HCT116 (cell line): Measurements from ENCODE around the gene ECEL1. TPM values are rescaled to one million over a fixed set of nuclear protein-coding genes. Genes with fewer than 3 reads are reported as not detected.

ENCODE experiments used
- ATAC-seq: fragments of 200-7000 bp; cut with Tn5 transposase; 2 replicates; pipeline ENCODE4 v1.9.1; 2020; ENCODE audit warnings: mild to moderate bottlenecking, moderate library complexity
- BruUV-seq: library from RNA; stranded (reverse); fragments of 400-500 nt; replicated peaks from 2 replicates; lab custom pipeline; 2021; lab: Mats Ljungman, UMichigan
- CTCF ChIA-PET: fragments of 300-600 bp; sonication (Branson Sonifier 250); formaldehyde crosslinking; loops from one replicate; lab custom pipeline; 2021; ENCODE audit warnings: antibody characterized with exemption; lab: Charles Lee
- POLR2A ChIA-PET: fragments of 300-600, 350-600 bp; sonication (Branson Sonifier 250); formaldehyde crosslinking; loops from one replicate; lab custom pipeline; 2021; ENCODE audit warnings: antibody characterized with exemption; lab: Charles Lee
- RAD21 ChIA-PET, 2 experiments: fragments of 300-600 bp; sonication (Branson Sonifier 250); formaldehyde crosslinking; loops; one replicate each; lab custom pipeline; 2023; ENCODE audit warnings: low total read pairs in 2 of 2; ENCODE audit not compliant: uncharacterized antibody in 2 of 2, unreplicated experiment in 2 of 2, low non-redundant PET in 1 of 2; lab: Charles Lee
- DNase-seq: peaks from one replicate; pipeline ENCODE4 v3.0.0-alpha.2; 2010; ENCODE audit warnings: low read depth, low spot score
- H2AFZ ChIP-seq: fragments of 200-600 bp; shearing (Covaris generic), sonication (generic); 2 replicates; pipeline ENCODE4 v1.6.1; 2017; ENCODE audit warnings: low read depth, mixed run types, mixed read lengths, antibody characterized with exemption, low read length; ENCODE audit not compliant: poor library complexity, severe bottlenecking
- H3K27ac ChIP-seq: 2 replicates; pipeline ENCODE4 v1.5.1; 2012; ENCODE audit warnings: low read depth, low read length
- H3K27me3 ChIP-seq: fragments of 200-600 bp; sonication (generic); 2 replicates; pipeline ENCODE4 v1.6.1; 2016; ENCODE audit warnings: mixed run types, low read length, mixed read lengths; ENCODE audit not compliant: insufficient read depth
- H3K36me3 ChIP-seq, 2 experiments: fragments of 200-500 bp in 1 of 2; fragments of 200-600 bp in 1 of 2; sonication (Bioruptor generic) in 1 of 2; sonication (generic) in 1 of 2; 2 replicates each; pipeline versions ENCODE4 v1.5.1 to v1.6.1; 2014 to 2016; ENCODE audit warnings: low read length in 2 of 2, inconsistent platforms in 1 of 2, mixed read lengths in 1 of 2, mixed run types in 1 of 2; ENCODE audit not compliant: insufficient read depth in 2 of 2, control insufficient read depth in 1 of 2
- H3K4me1 ChIP-seq, 2 experiments: fragments of 200-600 bp in 1 of 2; sonication (generic) in 1 of 2; 2 replicates each; pipeline versions ENCODE4 v1.5.1 to v1.6.1; 2012 to 2017; ENCODE audit warnings: low read length in 2 of 2, inconsistent platforms in 1 of 2, mild to moderate bottlenecking in 1 of 2, mixed read lengths in 1 of 2, mixed run types in 1 of 2, moderate library complexity in 1 of 2; ENCODE audit not compliant: insufficient read depth in 2 of 2, control insufficient read depth in 1 of 2
- H3K4me2 ChIP-seq: fragments of 200-600 bp; sonication (generic); 2 replicates; pipeline ENCODE4 v1.6.1; 2017; ENCODE audit warnings: mixed run types, low read length, mixed read lengths
- H3K4me3 ChIP-seq, 2 experiments: fragments of 200-600 bp in 1 of 2; sonication (generic) in 1 of 2; replicated peaks in 1 of 2; 2 replicates each; pipeline ENCODE4 v1.5.1; 2011 to 2016; ENCODE audit warnings: low read length in 2 of 2, control low read depth in 1 of 2, low read depth in 1 of 2, mild to moderate bottlenecking in 1 of 2, mixed read lengths in 1 of 2, mixed run types in 1 of 2
- H3K79me2 ChIP-seq: fragments of 200-600 bp; sonication (generic); 2 replicates; pipeline ENCODE4 v1.6.1; 2017; ENCODE audit warnings: mild to moderate bottlenecking, mixed run types, low read length, moderate library complexity, mixed read lengths; ENCODE audit not compliant: insufficient read depth
- H3K9ac ChIP-seq: fragments of 200-600 bp; sonication (generic); 2 replicates; pipeline ENCODE4 v1.6.1; 2016; ENCODE audit warnings: low read length, mixed read lengths
- H3K9me2 ChIP-seq: fragments of 200-600 bp; sonication (generic), shearing (Covaris generic); 2 replicates; pipeline ENCODE4 v1.6.1; 2017; ENCODE audit warnings: mixed run types, mild to moderate bottlenecking, moderate library complexity; ENCODE audit not compliant: insufficient read depth
- H3K9me3 ChIP-seq, 2 experiments: fragments of 200-500 bp in 1 of 2; fragments of 200-600 bp in 1 of 2; sonication (Bioruptor generic) in 1 of 2; sonication (generic) in 1 of 2; 2 replicates each; pipeline ENCODE4 v1.6.1; 2014 to 2017; ENCODE audit warnings: low read length in 2 of 2, mixed read lengths in 2 of 2, inconsistent platforms in 1 of 2, low read depth in 1 of 2, mild to moderate bottlenecking in 1 of 2, mixed run types in 1 of 2, moderate library complexity in 1 of 2; ENCODE audit not compliant: control insufficient read depth in 1 of 2, insufficient read depth in 1 of 2
- H4K20me1 ChIP-seq: fragments of 200-600 bp; sonication (generic), shearing (Covaris generic); 2 replicates; pipeline ENCODE4 v1.6.1; 2017; ENCODE audit warnings: mixed run types, mild to moderate bottlenecking, moderate library complexity; ENCODE audit not compliant: insufficient read depth
- CBX3 ChIP-seq: IDR thresholded peaks from 2 replicates; pipeline ENCODE4 v1.6.1; 2012; ENCODE audit warnings: low read depth
- CEBPB ChIP-seq: IDR thresholded peaks from 2 replicates; pipeline ENCODE4 v1.6.1; 2012; ENCODE audit warnings: low read depth
- ELF1 ChIP-seq: IDR thresholded peaks from 2 replicates; pipeline ENCODE4 v1.6.1; 2012; ENCODE audit warnings: low read depth, borderline replicate concordance
- EZH2 ChIP-seq: fragments of 200-600 bp; sonication (generic); IDR thresholded peaks from 2 replicates; pipeline ENCODE4 v1.6.1; 2017; ENCODE audit warnings: antibody characterized with exemption, mixed run types
- JUND ChIP-seq: IDR thresholded peaks from 2 replicates; pipeline ENCODE4 v1.6.1; 2012
- POLR2A ChIP-seq: IDR thresholded peaks from 2 replicates; pipeline ENCODE4 v1.7.0; 2011; ENCODE audit warnings: borderline replicate concordance; ENCODE audit not compliant: insufficient read depth, insufficient read length; ENCODE audit errors: extremely low read depth
- POLR2AphosphoS5 ChIP-seq: IDR thresholded peaks from 2 replicates; pipeline ENCODE4 v1.6.1; 2011; ENCODE audit warnings: mild to moderate bottlenecking, low read depth, low read length, moderate library complexity
- RAD21 ChIP-seq: IDR thresholded peaks from 2 replicates; pipeline ENCODE4 v1.6.1; 2012; ENCODE audit warnings: low read depth, mild to moderate bottlenecking
- SIN3A ChIP-seq: IDR thresholded peaks from 2 replicates; pipeline ENCODE4 v1.6.1; 2012; ENCODE audit warnings: low read depth
- SRF ChIP-seq: IDR thresholded peaks from 2 replicates; pipeline ENCODE4 v1.6.1; 2012; ENCODE audit warnings: low read depth
- TCF7L2 ChIP-seq: IDR thresholded peaks from 2 replicates; pipeline ENCODE4 v1.7.0; 2011; ENCODE audit warnings: borderline replicate concordance, inconsistent platforms; ENCODE audit not compliant: insufficient read depth, insufficient read length; ENCODE audit errors: extremely low read depth
- ZFX ChIP-seq: fragments of 450-650 bp; IDR thresholded peaks from 2 replicates; pipeline ENCODE4 v1.6.1; 2017
- intact Hi-C: fragments of 100-400 bp; cut with micrococcal nuclease; formaldehyde crosslinking; loops from 2 replicates; pipeline ENCODE4 v1.10.0; 2022
- total RNA-seq: library from RNA; stranded (reverse); gene quantifications from one replicate; pipeline ENCODE4 v1.2.1, GENCODE V29; 2021; ENCODE audit not compliant: unreplicated experiment
- TF ChIP-seq, protein P1 (sequence below), 3 experiments: fragments of 200-600 bp in 1 of 3; sonication (generic) in 1 of 3; IDR thresholded peaks in 2 of 3; conservative IDR thresholded peaks in 1 of 3; 2 replicates each; pipeline ENCODE4 v1.5.1; 2012 to 2017; ENCODE audit warnings: low read depth in 2 of 3, low read length in 2 of 3, antibody characterized with exemption in 1 of 3, borderline replicate concordance in 1 of 3, control low read depth in 1 of 3, mild to moderate bottlenecking in 1 of 3, mixed read lengths in 1 of 3, mixed run types in 1 of 3, moderate library complexity in 1 of 3; ENCODE audit not compliant: insufficient read depth in 1 of 3
- TF ChIP-seq, protein P2 (sequence below): IDR thresholded peaks from 2 replicates; pipeline ENCODE4 v1.6.1; 2012; ENCODE audit warnings: low read depth

The ECEL1 gene
- total RNA-seq, 1 experiment from 2014 or later, result not detected

DNA sequence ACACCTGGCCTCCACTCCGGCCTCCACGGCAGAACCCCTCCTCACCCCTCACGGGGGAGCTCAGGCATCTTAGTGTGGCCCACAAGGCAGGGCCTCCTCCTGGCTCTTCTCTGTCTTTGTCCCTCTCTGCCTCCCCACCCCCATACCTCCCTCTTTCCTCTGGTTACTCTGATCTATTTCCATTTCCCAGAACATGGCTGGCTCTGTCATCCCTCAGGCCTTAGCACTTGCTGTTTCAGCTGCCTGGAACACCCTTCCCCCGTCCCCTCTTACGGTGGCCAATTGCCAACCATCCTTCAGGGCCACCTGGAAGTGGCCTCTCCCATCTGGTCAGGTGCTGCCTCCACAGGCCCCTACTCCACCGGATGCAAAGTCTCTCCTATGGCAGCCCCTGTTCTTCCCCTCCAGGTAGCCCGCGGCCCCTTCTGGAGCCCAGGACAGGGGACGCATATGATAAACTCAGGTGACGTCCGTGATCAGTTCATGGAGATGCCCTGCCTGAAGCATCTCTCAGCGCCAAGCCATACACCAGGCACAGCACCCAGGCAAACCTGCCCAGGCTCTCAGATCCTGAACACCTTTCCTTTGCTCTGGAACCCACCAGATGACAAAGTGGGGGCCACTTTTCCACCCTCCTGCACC, 3.6 kb upstream of the ECEL1 start:
- Histone ChIP-seq H3K9me2 (no peaks in the 10 kb centered on the region), H3K9ac (no peak overlapping the region), H3K4me3 (no peak overlapping the region), H3K9me3 (no peaks in the 10 kb centered on the region), H3K4me2 (no peak overlapping the region), H4K20me1 (no peaks in the 10 kb centered on the region), H3K36me3 (no peaks in the 10 kb centered on the region), H3K79me2 (no peaks in the 10 kb centered on the region), H3K4me1 (0 out of 4 replicates have a peak, but pooled peaks cover 0 to 4% of the 10 kb centered on the region in 2 experiments), H2AFZ (no peak overlapping the region), H3K27me3 (no peaks in the 10 kb centered on the region), H3K27ac (no peak overlapping the region)
- TF ChIP-seq SIN3A, result no peak
- no peak for TF ChIP-seq ZFX
- intact Hi-C loops, result no loop called here
- POLR2A ChIA-PET, result no interaction called here
- DNase-seq (no peak), ATAC-seq (no peak)
- RAD21 ChIA-PET, result no interaction called here
- no TSS peak for BruUV-seq
- CTCF ChIA-PET, result no interaction called here

DNA sequence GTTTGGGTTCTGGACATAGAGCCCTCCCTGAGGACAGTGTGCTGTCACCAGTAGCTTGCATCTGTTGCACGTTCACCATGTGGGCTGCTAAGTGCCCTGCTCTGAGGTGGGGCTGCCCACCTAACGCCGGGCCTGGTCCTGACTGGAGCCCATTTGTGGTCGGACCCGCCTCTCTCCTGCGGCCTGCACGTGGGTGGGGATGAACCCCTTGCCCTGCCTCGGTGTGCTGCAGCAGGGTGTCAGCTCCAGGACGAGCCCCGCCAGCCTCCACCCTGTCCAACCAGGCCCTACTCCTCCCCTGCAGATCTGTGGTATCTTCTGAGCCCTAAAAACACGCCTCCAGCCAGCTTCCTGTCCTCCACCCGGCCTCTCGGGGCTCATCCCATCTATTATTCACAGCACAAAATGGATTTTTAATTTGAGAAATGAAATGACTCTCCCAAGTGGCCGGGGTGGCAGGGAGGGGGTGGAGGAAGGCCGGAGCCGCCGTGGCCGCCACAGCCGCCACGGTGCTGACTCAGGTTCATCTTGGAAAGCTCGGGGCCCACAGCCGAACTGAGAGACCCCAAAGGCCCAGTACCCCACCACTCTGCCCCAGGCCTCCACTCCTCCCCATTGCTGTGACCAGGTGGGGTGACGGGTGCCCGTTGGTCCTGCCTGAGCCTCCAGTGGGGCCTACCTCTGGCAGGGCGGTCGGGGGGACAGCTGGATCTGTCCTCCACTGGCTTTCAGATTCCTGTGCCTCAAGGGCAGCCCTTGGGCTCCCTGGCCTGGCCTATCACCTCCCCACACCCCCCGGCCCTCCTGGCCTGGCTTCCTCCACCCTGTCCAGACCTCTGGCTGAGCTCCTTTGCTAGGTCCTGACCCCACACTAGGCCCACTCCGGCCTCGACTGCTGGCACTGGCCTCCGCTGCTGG, 2.8 kb upstream of the ECEL1 start:
- BruUV-seq, result no TSS peak
- Histone ChIP-seq H3K9me2 (no peaks in the 10 kb centered on the region), H3K9me3 (no peaks in the 10 kb centered on the region), H2AFZ (no peak overlapping the region), H3K27ac (no peak overlapping the region), H3K36me3 (no peaks in the 10 kb centered on the region), H3K4me2 (no peak overlapping the region), H3K9ac (no peak overlapping the region), H3K4me3 (no peak overlapping the region), H4K20me1 (no peaks in the 10 kb centered on the region), H3K4me1 (0 out of 4 replicates have a peak, but pooled peaks cover 0 to 4% of the 10 kb centered on the region in 2 experiments), H3K79me2 (no peaks in the 10 kb centered on the region), H3K27me3 (no peaks in the 10 kb centered on the region)
- ChIA-PET CTCF (interaction anchor here (0.6 kb wide), 1 partner anchor 11 kb away, joined by 3 read pairs; no protein-coding TSS in a partner anchor), RAD21 (no interaction called here), POLR2A (no interaction called here)
- DNase-seq (no peak), ATAC-seq (no peak)
- intact Hi-C loops, result no loop called here
- no peak for TF ChIP-seq JUND
- no peak for TF ChIP-seq CEBPB
- no peak for TF ChIP-seq RAD21
- no peak for TF ChIP-seq SRF
- TF ChIP-seq CBX3, result no peak
- no peak for TF ChIP-seq ELF1
- TF ChIP-seq, protein P1, sequence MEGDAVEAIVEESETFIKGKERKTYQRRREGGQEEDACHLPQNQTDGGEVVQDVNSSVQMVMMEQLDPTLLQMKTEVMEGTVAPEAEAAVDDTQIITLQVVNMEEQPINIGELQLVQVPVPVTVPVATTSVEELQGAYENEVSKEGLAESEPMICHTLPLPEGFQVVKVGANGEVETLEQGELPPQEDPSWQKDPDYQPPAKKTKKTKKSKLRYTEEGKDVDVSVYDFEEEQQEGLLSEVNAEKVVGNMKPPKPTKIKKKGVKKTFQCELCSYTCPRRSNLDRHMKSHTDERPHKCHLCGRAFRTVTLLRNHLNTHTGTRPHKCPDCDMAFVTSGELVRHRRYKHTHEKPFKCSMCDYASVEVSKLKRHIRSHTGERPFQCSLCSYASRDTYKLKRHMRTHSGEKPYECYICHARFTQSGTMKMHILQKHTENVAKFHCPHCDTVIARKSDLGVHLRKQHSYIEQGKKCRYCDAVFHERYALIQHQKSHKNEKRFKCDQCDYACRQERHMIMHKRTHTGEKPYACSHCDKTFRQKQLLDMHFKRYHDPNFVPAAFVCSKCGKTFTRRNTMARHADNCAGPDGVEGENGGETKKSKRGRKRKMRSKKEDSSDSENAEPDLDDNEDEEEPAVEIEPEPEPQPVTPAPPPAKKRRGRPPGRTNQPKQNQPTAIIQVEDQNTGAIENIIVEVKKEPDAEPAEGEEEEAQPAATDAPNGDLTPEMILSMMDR (IDR thresholded peaks at IDR 0.05 in 2 of 3, conservative IDR thresholded peaks at IDR 0.05 in 1 of 3; ENCODE audit: borderline replicate concordance in 1 of 3, insufficient read depth in 1 of 3, low read depth in 2 of 3, low read length in 2 of 3), result no peak
- TF ChIP-seq EZH2, result no peak
- no peak for TF ChIP-seq POLR2AphosphoS5
- no peak for TF ChIP-seq TCF7L2
- TF ChIP-seq, protein P2, sequence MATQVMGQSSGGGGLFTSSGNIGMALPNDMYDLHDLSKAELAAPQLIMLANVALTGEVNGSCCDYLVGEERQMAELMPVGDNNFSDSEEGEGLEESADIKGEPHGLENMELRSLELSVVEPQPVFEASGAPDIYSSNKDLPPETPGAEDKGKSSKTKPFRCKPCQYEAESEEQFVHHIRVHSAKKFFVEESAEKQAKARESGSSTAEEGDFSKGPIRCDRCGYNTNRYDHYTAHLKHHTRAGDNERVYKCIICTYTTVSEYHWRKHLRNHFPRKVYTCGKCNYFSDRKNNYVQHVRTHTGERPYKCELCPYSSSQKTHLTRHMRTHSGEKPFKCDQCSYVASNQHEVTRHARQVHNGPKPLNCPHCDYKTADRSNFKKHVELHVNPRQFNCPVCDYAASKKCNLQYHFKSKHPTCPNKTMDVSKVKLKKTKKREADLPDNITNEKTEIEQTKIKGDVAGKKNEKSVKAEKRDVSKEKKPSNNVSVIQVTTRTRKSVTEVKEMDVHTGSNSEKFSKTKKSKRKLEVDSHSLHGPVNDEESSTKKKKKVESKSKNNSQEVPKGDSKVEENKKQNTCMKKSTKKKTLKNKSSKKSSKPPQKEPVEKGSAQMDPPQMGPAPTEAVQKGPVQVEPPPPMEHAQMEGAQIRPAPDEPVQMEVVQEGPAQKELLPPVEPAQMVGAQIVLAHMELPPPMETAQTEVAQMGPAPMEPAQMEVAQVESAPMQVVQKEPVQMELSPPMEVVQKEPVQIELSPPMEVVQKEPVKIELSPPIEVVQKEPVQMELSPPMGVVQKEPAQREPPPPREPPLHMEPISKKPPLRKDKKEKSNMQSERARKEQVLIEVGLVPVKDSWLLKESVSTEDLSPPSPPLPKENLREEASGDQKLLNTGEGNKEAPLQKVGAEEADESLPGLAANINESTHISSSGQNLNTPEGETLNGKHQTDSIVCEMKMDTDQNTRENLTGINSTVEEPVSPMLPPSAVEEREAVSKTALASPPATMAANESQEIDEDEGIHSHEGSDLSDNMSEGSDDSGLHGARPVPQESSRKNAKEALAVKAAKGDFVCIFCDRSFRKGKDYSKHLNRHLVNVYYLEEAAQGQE, result no peak
- no peak for TF ChIP-seq POLR2A
